OCI-LY1 (cell line): ENCODE measurements around the gene ANTXRL.
A peak's percentile ranks its signal among the peaks of the same experiment; 100 is the strongest.
"Not testable (repeated sequence)": the region's sequence is repeated elsewhere in the genome, so short reads cannot be mapped to it uniquely, and the experiment has no call there.

Source experiments
- H2AFZ ChIP-seq: fragments of 200-600 bp; sonication (generic), shearing (Covaris generic); 2 replicates; pipeline ENCODE4 v1.6.0; 2014; ENCODE audit warnings: antibody characterized with exemption, mild to moderate bottlenecking, low read length
- H3F3A ChIP-seq: fragments of 200-600 bp; sonication (generic), shearing (Covaris generic); 2 replicates; pipeline ENCODE4 v1.6.0; 2014; ENCODE audit warnings: mild to moderate bottlenecking, antibody characterized with exemption, low read length, moderate library complexity; ENCODE audit not compliant: insufficient read depth
- H3K27ac ChIP-seq: fragments of 200-600 bp; sonication (generic); 2 replicates; pipeline ENCODE4 v1.5.1; 2014; ENCODE audit warnings: low read length, mixed run types, mild to moderate bottlenecking, low read depth; ENCODE audit not compliant: poor library complexity, severe bottlenecking
- H3K27me3 ChIP-seq: fragments of 200-600 bp; sonication (generic); 2 replicates; pipeline ENCODE4 v1.6.0; 2014; ENCODE audit warnings: antibody characterized with exemption, mild to moderate bottlenecking, low read length, moderate library complexity; ENCODE audit not compliant: insufficient read depth
- H3K36me3 ChIP-seq: fragments of 200-600 bp; sonication (generic); 2 replicates; pipeline ENCODE4 v1.6.1; 2014; ENCODE audit warnings: mild to moderate bottlenecking, antibody characterized with exemption, low read length, moderate library complexity, mixed read lengths; ENCODE audit not compliant: insufficient read depth
- H3K4me1 ChIP-seq: fragments of 200-600 bp; sonication (generic); 2 replicates; pipeline ENCODE4 v1.5.1; 2014; ENCODE audit warnings: mild to moderate bottlenecking, low read length, moderate library complexity; ENCODE audit not compliant: insufficient read depth, severe bottlenecking
- H3K4me2 ChIP-seq: fragments of 200-600 bp; sonication (generic), shearing (Covaris generic); 2 replicates; pipeline ENCODE4 v1.6.1; 2014; ENCODE audit warnings: low read length
- H3K4me3 ChIP-seq: fragments of 200-600 bp; sonication (generic); 2 replicates; pipeline ENCODE4 v1.5.1; 2014; ENCODE audit warnings: low read length, low read depth, mild to moderate bottlenecking, mixed read lengths; ENCODE audit not compliant: poor library complexity, severe bottlenecking
- H3K79me2 ChIP-seq: fragments of 200-600 bp; shearing (Covaris generic); 2 replicates; pipeline ENCODE4 v1.6.1; 2016; ENCODE audit warnings: mixed run types, low read length, mixed read lengths; ENCODE audit not compliant: insufficient read depth
- H3K9ac ChIP-seq: fragments of 200-600 bp; sonication (generic), shearing (Covaris generic); 2 replicates; pipeline ENCODE4 v1.6.1; 2014; ENCODE audit warnings: mild to moderate bottlenecking, low read length, mixed read lengths
- H3K9me2 ChIP-seq: fragments of 200-600 bp; sonication (generic), shearing (Covaris generic); 2 replicates; pipeline ENCODE4 v1.6.1; 2014; ENCODE audit warnings: low read depth, mild to moderate bottlenecking, low read length, mixed read lengths
- H3K9me3 ChIP-seq: fragments of 200-600 bp; shearing (Covaris generic); 2 replicates; pipeline ENCODE4 v1.6.1; 2014; ENCODE audit warnings: low read length, mixed read lengths
- H4K20me1 ChIP-seq: fragments of 200-600 bp; sonication (generic), shearing (Covaris generic); 2 replicates; pipeline ENCODE4 v1.6.0; 2016; ENCODE audit warnings: mild to moderate bottlenecking, low read length; ENCODE audit not compliant: insufficient read depth
- CTCF ChIP-seq: fragments of 200-600 bp; sonication (generic), shearing (Covaris generic); IDR thresholded peaks from 2 replicates; pipeline ENCODE4 v1.5.1; 2017; ENCODE audit warnings: mild to moderate bottlenecking, antibody characterized with exemption, low read length, moderate library complexity, mixed read lengths
- EZH2 ChIP-seq: fragments of 200-600 bp; sonication (generic), shearing (Covaris generic); IDR thresholded peaks from 2 replicates; pipeline ENCODE4 v1.8.0; 2017; ENCODE audit warnings: borderline replicate concordance, mixed run types, mild to moderate bottlenecking, antibody characterized with exemption, low read length, moderate library complexity, mixed read lengths

ANTXRL gene

GRCh38 chr10:46273506-46274477, 13.0 kb upstream of the ANTXRL start:
- Histone ChIP-seq H3K9ac (no peak overlapping the region), H3F3A (no peaks in the 10 kb centered on the region), H3K4me2 (no peak overlapping the region), H2AFZ (no peak overlapping the region), H3K27me3 (no peaks in the 10 kb centered on the region), H3K9me3 (no peaks in the 10 kb centered on the region), H4K20me1 (no peaks in the 10 kb centered on the region), H3K4me3 (no peak overlapping the region), H3K36me3 (no peaks in the 10 kb centered on the region), H3K27ac (no peak overlapping the region), H3K79me2 (no peaks in the 10 kb centered on the region), H3K4me1 (peaks cover 32% of the 10 kb centered on the region), H3K9me2 (no peaks in the 10 kb centered on the region)
- peak; percentile 35; the same call in 1 of the 2 replicates for TF ChIP-seq CTCF
- no peak for TF ChIP-seq EZH2

DNA sequence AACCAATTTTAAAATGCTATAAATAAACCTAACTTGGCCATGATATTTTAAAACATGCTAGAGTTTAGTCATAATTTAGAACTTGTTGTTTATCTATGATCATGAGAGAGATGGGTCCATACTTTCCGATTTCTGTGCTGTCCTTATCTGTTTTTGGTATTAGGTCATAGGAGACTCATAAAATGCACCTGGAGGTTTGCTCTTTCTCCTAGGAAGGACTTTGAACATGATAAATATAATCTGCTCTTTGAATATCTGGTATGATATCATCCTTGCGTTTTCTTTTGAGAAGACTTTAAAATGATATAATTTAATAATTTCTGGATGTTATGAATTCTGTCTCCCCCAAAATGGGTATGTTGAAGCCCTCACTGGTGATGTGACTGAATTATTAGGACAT, 9.0 kb upstream of the ANTXRL start:
- Histone ChIP-seq H2AFZ (no peak overlapping the region), H3K4me1 (no peaks in the 10 kb centered on the region), H3F3A (no peaks in the 10 kb centered on the region), H3K9me2 (no peaks in the 10 kb centered on the region), H3K9me3 (no peaks in the 10 kb centered on the region), H3K4me3 (no peak overlapping the region), H3K36me3 (no peaks in the 10 kb centered on the region), H3K27ac (no peak overlapping the region), H3K9ac (no peak overlapping the region), H3K4me2 (no peak overlapping the region), H3K79me2 (no peaks in the 10 kb centered on the region), H4K20me1 (no peaks in the 10 kb centered on the region), H3K27me3 (no peaks in the 10 kb centered on the region)
- no peak for TF ChIP-seq EZH2

- H4K20me1 ChIP-seq, H3K79me2 ChIP-seq, H3K9ac ChIP-seq, H3K4me2 ChIP-seq, H3K9me2 ChIP-seq, H3K4me1 ChIP-seq, H3K27ac ChIP-seq, H3F3A ChIP-seq, H3K27me3 ChIP-seq, H3K9me3 ChIP-seq, H2AFZ ChIP-seq, H3K36me3 ChIP-seq: not testable (repeated sequence)
- H3K4me3 ChIP-seq, result peak overlapping the region; percentile 36
These were observed 4.4 kb upstream of the ANTXRL start for GRCh38 chr10:46282421-46282831.

- Histone ChIP-seq H3K27me3 (no peaks in the 10 kb centered on the region), H3K9me3 (no peaks in the 10 kb centered on the region), H3K4me2 (no peak overlapping the region; the same call in 1 of the 2 replicates), H3K9ac (no peak overlapping the region), H3K4me3 (peak overlapping the region; percentile 36), H3K9me2 (no peaks in the 10 kb centered on the region), H3F3A (no peaks in the 10 kb centered on the region), H3K27ac (no peak overlapping the region), H3K79me2 (no peaks in the 10 kb centered on the region), H2AFZ (no peak overlapping the region), H3K4me1 (peaks cover 5% of the 10 kb centered on the region), H3K36me3 (no peaks in the 10 kb centered on the region), H4K20me1 (no peaks in the 10 kb centered on the region)
- no peak for TF ChIP-seq CTCF
- no peak for TF ChIP-seq EZH2
These were observed 3.8 kb upstream of the ANTXRL start for GRCh38 chr10:46282842-46283574.
